Loucy (cell line): ENCODE data around the gene ALDH4A1.
"Not testable (repeated sequence)": the region's sequence is repeated elsewhere in the genome, so short reads cannot be mapped to it uniquely, and the experiment has no call there.

Experiments
- EZH2phosphoT487 ChIP-seq: fragments of 200-600 bp; IDR thresholded peaks from 2 replicates; pipeline ENCODE4 v1.6.1; 2018; ENCODE audit warnings: antibody characterized with exemption, mild to moderate bottlenecking, moderate library complexity, borderline replicate concordance
- TF ChIP-seq, protein P1 (sequence below): fragments of 200-600 bp; sonication (generic); conservative IDR thresholded peaks from 2 replicates; pipeline ENCODE4 v1.5.1; 2014; ENCODE audit warnings: mild to moderate bottlenecking, antibody characterized with exemption, low read length

DNA sequence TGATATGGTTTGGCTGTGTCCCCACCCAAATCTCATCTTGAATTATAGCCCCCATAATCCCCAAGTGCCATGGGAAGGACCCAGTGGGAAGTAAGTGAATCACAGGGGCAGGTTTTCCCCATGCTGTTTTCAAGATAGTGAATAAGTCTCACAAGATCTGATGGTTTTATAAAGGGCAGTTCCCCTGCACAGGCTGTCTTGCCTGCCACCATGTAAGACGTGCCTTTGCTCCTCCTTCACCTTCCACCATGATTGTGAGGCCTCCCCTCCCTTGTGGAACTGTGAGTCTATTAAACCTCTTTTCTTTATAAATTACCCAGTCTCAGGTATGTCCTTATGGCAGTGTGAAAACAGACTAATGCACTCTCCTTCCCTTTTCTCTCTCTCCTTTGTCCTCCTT is 70.0 kb downstream of the ALDH4A1 start:
- TF ChIP-seq, protein P1, sequence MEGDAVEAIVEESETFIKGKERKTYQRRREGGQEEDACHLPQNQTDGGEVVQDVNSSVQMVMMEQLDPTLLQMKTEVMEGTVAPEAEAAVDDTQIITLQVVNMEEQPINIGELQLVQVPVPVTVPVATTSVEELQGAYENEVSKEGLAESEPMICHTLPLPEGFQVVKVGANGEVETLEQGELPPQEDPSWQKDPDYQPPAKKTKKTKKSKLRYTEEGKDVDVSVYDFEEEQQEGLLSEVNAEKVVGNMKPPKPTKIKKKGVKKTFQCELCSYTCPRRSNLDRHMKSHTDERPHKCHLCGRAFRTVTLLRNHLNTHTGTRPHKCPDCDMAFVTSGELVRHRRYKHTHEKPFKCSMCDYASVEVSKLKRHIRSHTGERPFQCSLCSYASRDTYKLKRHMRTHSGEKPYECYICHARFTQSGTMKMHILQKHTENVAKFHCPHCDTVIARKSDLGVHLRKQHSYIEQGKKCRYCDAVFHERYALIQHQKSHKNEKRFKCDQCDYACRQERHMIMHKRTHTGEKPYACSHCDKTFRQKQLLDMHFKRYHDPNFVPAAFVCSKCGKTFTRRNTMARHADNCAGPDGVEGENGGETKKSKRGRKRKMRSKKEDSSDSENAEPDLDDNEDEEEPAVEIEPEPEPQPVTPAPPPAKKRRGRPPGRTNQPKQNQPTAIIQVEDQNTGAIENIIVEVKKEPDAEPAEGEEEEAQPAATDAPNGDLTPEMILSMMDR, result not testable (repeated sequence)
- TF ChIP-seq EZH2phosphoT487, result not testable (repeated sequence)
